Measurements from ENCODE around the gene SNORC.

Gene SNORC

GRCh38 chr2:232882505-232883115, 12.5 kb downstream of the SNORC start:
- no peaks in the 10 kb centered on the region for H3K9me3 Mint-ChIP-seq
- peaks cover 3% of the 10 kb centered on the region for H3K4me1 Mint-ChIP-seq
- DNase-seq (ENCODE audit: low spot score in 2 of 2) (no peak), ATAC-seq (ENCODE audit: low read depth) (no peak)
- H3K27ac Mint-ChIP-seq, result no peak overlapping the region
- H3K4me3 Mint-ChIP-seq, result no peak overlapping the region
- peaks cover 4% of the 10 kb centered on the region for H3K27me3 Mint-ChIP-seq
- no peaks in the 10 kb centered on the region for H3K36me3 Mint-ChIP-seq

- ATAC-seq (ENCODE audit: low read depth) (no peak), DNase-seq (ENCODE audit: low spot score in 2 of 2) (no peak)
- no peaks in the 10 kb centered on the region for H3K9me3 Mint-ChIP-seq
- peaks cover 4% of the 10 kb centered on the region for H3K27me3 Mint-ChIP-seq
- no peak overlapping the region for H3K4me3 Mint-ChIP-seq
- H3K36me3 Mint-ChIP-seq, result no peaks in the 10 kb centered on the region
- H3K4me1 Mint-ChIP-seq, result peaks cover 3% of the 10 kb centered on the region
- no peak overlapping the region for H3K27ac Mint-ChIP-seq
Measured at GRCh38 chr2:232883116-232883721, 13.2 kb downstream of the SNORC start.

- Mint-ChIP-seq H3K27ac (no peak overlapping the region), H3K4me1 (peaks cover 3% of the 10 kb centered on the region), H3K4me3 (no peak overlapping the region), H3K27me3 (peaks cover 4% of the 10 kb centered on the region), H3K9me3 (no peaks in the 10 kb centered on the region), H3K36me3 (no peaks in the 10 kb centered on the region)
- ATAC-seq (ENCODE audit: low read depth), result no peak
- no peak for DNase-seq (ENCODE audit: low spot score in 2 of 2)
Measured at GRCh38 chr2:232884001-232884421, 13.9 kb downstream of the SNORC start.

GRCh38 chr2:232884549-232885263, 14.6 kb downstream of the SNORC start:
- DNase-seq (ENCODE audit: low spot score in 2 of 2) (no peak), ATAC-seq (ENCODE audit: low read depth) (no peak)
- Mint-ChIP-seq H3K4me1 (peaks cover 3% of the 10 kb centered on the region), H3K36me3 (no peaks in the 10 kb centered on the region), H3K4me3 (no peak overlapping the region), H3K9me3 (no peaks in the 10 kb centered on the region), H3K27me3 (peaks cover 4% of the 10 kb centered on the region), H3K27ac (no peak overlapping the region)

- ATAC-seq (ENCODE audit: low read depth) (no peak), DNase-seq (ENCODE audit: low spot score in 2 of 2) (no peak)
- Mint-ChIP-seq H3K4me3 (no peak overlapping the region), H3K36me3 (no peaks in the 10 kb centered on the region), H3K9me3 (no peaks in the 10 kb centered on the region), H3K27ac (no peak overlapping the region), H3K4me1 (peaks cover 3% of the 10 kb centered on the region), H3K27me3 (peaks cover 6% of the 10 kb centered on the region)
Measured at GRCh38 chr2:232885264-232885961, 15.3 kb downstream of the SNORC start.

- DNase-seq (ENCODE audit: low spot score in 2 of 2), result no peak
- Mint-ChIP-seq H3K9me3 (no peaks in the 10 kb centered on the region), H3K27me3 (peaks cover 14% of the 10 kb centered on the region), H3K4me1 (peaks cover 6% of the 10 kb centered on the region), H3K36me3 (no peaks in the 10 kb centered on the region), H3K4me3 (no peak overlapping the region), H3K27ac (no peak overlapping the region)
- ATAC-seq (ENCODE audit: low read depth), result no peak
Measured at GRCh38 chr2:232886176-232886575, 16.1 kb downstream of the SNORC start.

GRCh38 chr2:232886632-232887031, 16.6 kb downstream of the SNORC start:
- Mint-ChIP-seq H3K36me3 (no peaks in the 10 kb centered on the region), H3K4me1 (peaks cover 6% of the 10 kb centered on the region), H3K27me3 (peaks cover 15% of the 10 kb centered on the region), H3K9me3 (no peaks in the 10 kb centered on the region), H3K27ac (no peak overlapping the region), H3K4me3 (no peak overlapping the region)
- no peak for ATAC-seq (ENCODE audit: low read depth)
- DNase-seq (ENCODE audit: low spot score in 2 of 2), result no peak

GRCh38 chr2:232887171-232887850, 17.2 kb downstream of the SNORC start:
- H3K9me3 Mint-ChIP-seq, result no peaks in the 10 kb centered on the region
- no peak overlapping the region for H3K4me3 Mint-ChIP-seq
- no peak for DNase-seq (ENCODE audit: low spot score in 2 of 2)
- H3K4me1 Mint-ChIP-seq, result peaks cover 6% of the 10 kb centered on the region
- peaks cover 19% of the 10 kb centered on the region for H3K27me3 Mint-ChIP-seq
- H3K27ac Mint-ChIP-seq, result no peak overlapping the region
- no peak for ATAC-seq (ENCODE audit: low read depth)
- no peaks in the 10 kb centered on the region for H3K36me3 Mint-ChIP-seq

- Mint-ChIP-seq H3K36me3 (no peaks in the 10 kb centered on the region), H3K4me3 (no peak overlapping the region), H3K27ac (no peak overlapping the region), H3K27me3 (peaks cover 21% of the 10 kb centered on the region), H3K9me3 (no peaks in the 10 kb centered on the region), H3K4me1 (peaks cover 6% of the 10 kb centered on the region)
- ATAC-seq (ENCODE audit: low read depth) (no peak), DNase-seq (ENCODE audit: low spot score in 2 of 2) (no peak)
Measured at GRCh38 chr2:232888099-232888836, 18.2 kb downstream of the SNORC start.

- H3K4me3 Mint-ChIP-seq, result no peak overlapping the region
- no peaks in the 10 kb centered on the region for H3K9me3 Mint-ChIP-seq
- H3K4me1 Mint-ChIP-seq, result peaks cover 6% of the 10 kb centered on the region
- peaks cover 21% of the 10 kb centered on the region for H3K27me3 Mint-ChIP-seq
- no peaks in the 10 kb centered on the region for H3K36me3 Mint-ChIP-seq
- H3K27ac Mint-ChIP-seq, result no peak overlapping the region
- DNase-seq (ENCODE audit: low spot score in 2 of 2), result no peak
- no peak for ATAC-seq (ENCODE audit: low read depth)
Measured at GRCh38 chr2:232888839-232889529, 18.9 kb downstream of the SNORC start.

- peaks cover 21% of the 10 kb centered on the region for H3K27me3 Mint-ChIP-seq
- H3K4me3 Mint-ChIP-seq, result no peak overlapping the region
- H3K9me3 Mint-ChIP-seq, result no peaks in the 10 kb centered on the region
- no peaks in the 10 kb centered on the region for H3K36me3 Mint-ChIP-seq
- peaks cover 6% of the 10 kb centered on the region for H3K4me1 Mint-ChIP-seq
- no peak overlapping the region for H3K27ac Mint-ChIP-seq
- no peak for DNase-seq (ENCODE audit: low spot score in 2 of 2)
- no peak for ATAC-seq (ENCODE audit: low read depth)
Measured at GRCh38 chr2:232889876-232890401, 19.9 kb downstream of the SNORC start.

GRCh38 chr2:232890536-232890895, 20.5 kb downstream of the SNORC start:
- Mint-ChIP-seq H3K9me3 (no peaks in the 10 kb centered on the region), H3K36me3 (no peaks in the 10 kb centered on the region), H3K27ac (no peak overlapping the region), H3K4me1 (peaks cover 6% of the 10 kb centered on the region), H3K4me3 (peak overlapping the region; percentile 34), H3K27me3 (peaks cover 21% of the 10 kb centered on the region)
- ATAC-seq (ENCODE audit: low read depth) (no peak), DNase-seq (ENCODE audit: low spot score in 2 of 2) (no peak)

All from memory B cell (primary cell).